CD4-positive, CD25-positive, alpha-beta regulatory T cell (primary cell): Measurements from ENCODE around the gene BEND7. TPM values are rescaled to one million over a fixed set of nuclear protein-coding genes. Genes with fewer than 3 reads are reported as not detected.
"Not testable (repeated sequence)": the region's sequence is repeated elsewhere in the genome, so short reads cannot be mapped to it uniquely, and the experiment has no call there.

Experiments
- ATAC-seq, 2 donors: fragments of 150-1000 bp; cut with Tn5 transposase; one replicate each; pipeline ENCODE4 v1.10.0; 2021; ENCODE audit warnings: low read depth in 2 of 2, moderate number of reproducible peaks in 2 of 2, moderate library complexity in 1 of 2
- DNase-seq, 3 donors: peaks; one replicate each; pipeline versions ENCODE4 v3.0.0 to v3.0.0-alpha.2; 2012 to 2022; ENCODE audit warnings: mixed read lengths in 1 of 3
- H3K27ac ChIP-seq: one replicate; pipeline ENCODE4 v1.7.0; 2013; ENCODE audit warnings: mild to moderate bottlenecking, low read length; ENCODE audit not compliant: insufficient read depth, poor library complexity, severe bottlenecking
- H3K27me3 ChIP-seq: one replicate; pipeline ENCODE4 v1.7.0; 2013; ENCODE audit warnings: low read length; ENCODE audit not compliant: control insufficient read depth, insufficient read depth
- H3K36me3 ChIP-seq: one replicate; pipeline ENCODE4 v1.7.0; 2013; ENCODE audit warnings: mild to moderate bottlenecking, low read length, moderate library complexity; ENCODE audit not compliant: control insufficient read depth, insufficient read depth
- H3K4me1 ChIP-seq: 2 replicates; pipeline ENCODE4 v1.7.0; 2013; ENCODE audit warnings: mild to moderate bottlenecking, low read length; ENCODE audit not compliant: insufficient read depth, control insufficient read depth, poor library complexity, severe bottlenecking
- H3K4me3 ChIP-seq: one replicate; pipeline ENCODE4 v1.7.0; 2013; ENCODE audit warnings: low read depth, mild to moderate bottlenecking, low read length, moderate library complexity
- H3K9me3 ChIP-seq, 2 experiments: 1 replicate in 1 of 2; 2 replicates in 1 of 2; pipeline ENCODE4 v1.7.0; 2013; ENCODE audit warnings: low read length in 2 of 2, mild to moderate bottlenecking in 1 of 2, moderate library complexity in 1 of 2; ENCODE audit not compliant: control insufficient read depth in 2 of 2
- H3K27ac Mint-ChIP-seq, 3 donors: one replicate each; pipeline ENCODE4 v1.8.0; 2020 to 2022; ENCODE audit warnings: mild to moderate bottlenecking in 3 of 3, mixed read lengths in 3 of 3, moderate library complexity in 2 of 3
- H3K27me3 Mint-ChIP-seq: one replicate; pipeline ENCODE4 v1.8.0; 2022; ENCODE audit warnings: mild to moderate bottlenecking, mixed read lengths
- H3K36me3 Mint-ChIP-seq: one replicate; pipeline ENCODE4 v1.8.0; 2020; ENCODE audit warnings: mixed read lengths
- H3K4me1 Mint-ChIP-seq, 4 donors: one replicate each; pipeline ENCODE4 v1.8.0; 2020 to 2022; ENCODE audit warnings: mixed read lengths in 4 of 4, mild to moderate bottlenecking in 1 of 4
- H3K4me3 Mint-ChIP-seq, 4 donors: one replicate each; pipeline ENCODE4 v1.8.0; 2020 to 2022; ENCODE audit warnings: mild to moderate bottlenecking in 4 of 4, mixed read lengths in 4 of 4, moderate library complexity in 3 of 4
- H3K9me3 Mint-ChIP-seq, 7 donors: one replicate each; pipeline ENCODE4 v1.8.0; 2020 to 2022; ENCODE audit warnings: mixed read lengths in 7 of 7, mild to moderate bottlenecking in 3 of 7, moderate library complexity in 2 of 7
- polyA plus RNA-seq, 4 donors: library from polyadenylated mRNA; unstranded; fragments of 300-500 nt; fragmentation: Illumina TruSeq; gene quantifications; one replicate each; pipeline ENCODE4 v1.2.3, GENCODE V29; 2021
- total RNA-seq: library from RNA; stranded (reverse); gene quantifications from one replicate; pipeline ENCODE4 v1.2.3, GENCODE V29; 2022

The BEND7 gene
- total and polyA plus RNA-seq, 5 donors from 2014 or later, result 0.35 TPM; not detected in 4

GRCh38 chr10:13559124-13559700 lies 30.4 kb upstream of the BEND7 start:
- Mint-ChIP-seq H3K4me1 (peaks cover 0 to 2% (median 0%) of the 10 kb centered on the region in 4 donors), H3K9me3 (peaks cover 0 to 4% (median 0%) of the 10 kb centered on the region in 7 donors), H3K27me3 (peaks cover 13% of the 10 kb centered on the region), H3K36me3 (no peaks in the 10 kb centered on the region), H3K4me3 (no peak overlapping the region), H3K27ac (no peak overlapping the region)
- ATAC-seq (no peak), DNase-seq (no peak)
- Histone ChIP-seq H3K4me3 (no peak overlapping the region), H3K27me3 (no peaks in the 10 kb centered on the region), H3K27ac (no peak overlapping the region), H3K36me3 (no peaks in the 10 kb centered on the region), H3K4me1 (no peaks in the 10 kb centered on the region), H3K9me3 (no peaks in the 10 kb centered on the region)

- ATAC-seq (no peak), DNase-seq (no peak)
- Histone ChIP-seq H3K27ac (no peak overlapping the region), H3K27me3 (no peaks in the 10 kb centered on the region), H3K36me3 (no peaks in the 10 kb centered on the region), H3K9me3 (peaks cover 0 to under 1% of the 10 kb centered on the region in 2 experiments), H3K4me3 (no peak overlapping the region), H3K4me1 (no peaks in the 10 kb centered on the region)
- H3K4me1 Mint-ChIP-seq, result peaks cover 0 to 2% (median 0%) of the 10 kb centered on the region in 4 donors
- H3K4me3 Mint-ChIP-seq, result no peak overlapping the region
- peaks cover 0 to 9% (median 0%) of the 10 kb centered on the region in 7 donors for H3K9me3 Mint-ChIP-seq
- H3K36me3 Mint-ChIP-seq, result no peaks in the 10 kb centered on the region
- H3K27ac Mint-ChIP-seq, result no peak overlapping the region
- H3K27me3 Mint-ChIP-seq, result peaks cover 30% of the 10 kb centered on the region
Observed at GRCh38 chr10:13555884-13556510, 27.2 kb upstream of the BEND7 start.

- ATAC-seq (no peak), DNase-seq (no peak)
- no peaks in the 10 kb centered on the region for H3K4me1 Mint-ChIP-seq
- H3K36me3 Mint-ChIP-seq, result no peaks in the 10 kb centered on the region
- no peak overlapping the region for H3K4me3 Mint-ChIP-seq
- H3K27me3 ChIP-seq, result peaks cover 1% of the 10 kb centered on the region
- H3K9me3 Mint-ChIP-seq, result peaks cover 0 to 21% (median 8%) of the 10 kb centered on the region in 7 donors
- H3K4me1 ChIP-seq, result no peaks in the 10 kb centered on the region
- H3K27me3 Mint-ChIP-seq, result peaks cover 35% of the 10 kb centered on the region
- no peak overlapping the region for H3K4me3 ChIP-seq
- peaks cover 11 to 14% of the 10 kb centered on the region in 2 experiments for H3K9me3 ChIP-seq
- H3K36me3 ChIP-seq, result no peaks in the 10 kb centered on the region
- no peak overlapping the region for H3K27ac ChIP-seq
- no peak overlapping the region for H3K27ac Mint-ChIP-seq
Observed at GRCh38 chr10:13550802-13551201, 22.0 kb upstream of the BEND7 start.

GRCh38 chr10:13542533-13542932 lies 13.7 kb upstream of the BEND7 start:
- Mint-ChIP-seq H3K4me1 (no peaks in the 10 kb centered on the region), H3K4me3 (no peak overlapping the region), H3K36me3 (no peaks in the 10 kb centered on the region), H3K27ac (no peak overlapping the region), H3K27me3 (peaks cover 37% of the 10 kb centered on the region), H3K9me3 (peaks cover 0 to 5% (median 0%) of the 10 kb centered on the region in 7 donors)
- ATAC-seq, result no peak
- Histone ChIP-seq H3K4me1 (no peaks in the 10 kb centered on the region), H3K4me3 (no peak overlapping the region), H3K36me3 (no peaks in the 10 kb centered on the region), H3K27me3 (peaks cover 4% of the 10 kb centered on the region), H3K9me3 (no peaks in the 10 kb centered on the region), H3K27ac (no peak overlapping the region)
- no peak for DNase-seq

GRCh38 chr10:13537985-13538384 lies 9.2 kb upstream of the BEND7 start:
- H3K4me3 ChIP-seq, ATAC-seq, H3K9me3 Mint-ChIP-seq, H3K4me1 Mint-ChIP-seq, H3K9me3 ChIP-seq, H3K27me3 ChIP-seq, H3K4me3 Mint-ChIP-seq, H3K27ac Mint-ChIP-seq, H3K4me1 ChIP-seq, H3K36me3 ChIP-seq, H3K27ac ChIP-seq, H3K36me3 Mint-ChIP-seq, DNase-seq: not testable (repeated sequence)
- H3K27me3 Mint-ChIP-seq, result peaks cover 32% of the 10 kb centered on the region

DNA sequence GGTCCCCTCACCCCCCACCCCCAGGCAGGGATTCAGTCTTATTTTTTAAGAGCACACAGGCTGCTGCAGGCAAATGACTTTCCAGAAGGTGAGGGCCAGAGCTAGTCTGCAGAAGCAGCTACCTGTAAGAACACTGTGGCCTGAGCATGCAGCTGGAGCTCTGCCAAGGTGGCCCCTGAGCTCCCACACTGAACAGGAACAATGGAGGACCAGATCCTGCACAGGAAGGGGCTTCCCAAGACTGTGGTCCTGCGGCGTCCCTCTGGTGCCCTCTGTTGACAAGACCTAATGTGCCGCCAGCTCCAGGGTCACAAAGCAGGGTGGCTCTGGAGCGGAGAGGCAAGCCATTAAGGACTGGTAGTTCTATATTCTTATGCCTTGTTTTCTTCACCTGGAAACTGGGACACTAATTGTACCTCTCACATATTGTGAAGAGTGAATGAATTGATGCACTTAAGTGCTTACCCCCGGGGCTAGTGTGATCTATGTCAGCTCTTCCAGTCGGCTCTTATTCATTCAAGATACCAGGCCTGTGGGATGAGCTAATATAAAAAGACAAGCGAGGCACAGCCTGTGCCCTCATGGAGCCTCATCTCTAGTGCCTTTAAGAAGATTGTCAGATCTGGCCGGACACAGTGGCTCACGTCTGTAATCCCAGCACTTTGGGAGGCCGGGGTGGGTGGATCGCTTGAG lies 8.0 kb upstream of the BEND7 start:
- H3K4me1 Mint-ChIP-seq, result no peaks in the 10 kb centered on the region
- H3K4me3 Mint-ChIP-seq, result no peak overlapping the region
- H3K36me3 Mint-ChIP-seq, result no peaks in the 10 kb centered on the region
- no peak overlapping the region for H3K27ac Mint-ChIP-seq
- no peaks in the 10 kb centered on the region for H3K9me3 ChIP-seq
- peaks cover 0 to 3% (median 0%) of the 10 kb centered on the region in 7 donors for H3K9me3 Mint-ChIP-seq
- H3K27me3 Mint-ChIP-seq, result peaks cover 32% of the 10 kb centered on the region
- no peaks in the 10 kb centered on the region for H3K36me3 ChIP-seq
- ATAC-seq, result no peak
- peak in 1 of 3 donors; percentile 29 for DNase-seq
- H3K27ac ChIP-seq, result no peak overlapping the region
- H3K27me3 ChIP-seq, result peaks cover 10% of the 10 kb centered on the region
- H3K4me1 ChIP-seq, result no peaks in the 10 kb centered on the region
- no peak overlapping the region for H3K4me3 ChIP-seq

GRCh38 chr10:13535346-13535745 lies 6.5 kb upstream of the BEND7 start:
- no peak overlapping the region for H3K27ac ChIP-seq
- Mint-ChIP-seq H3K27ac (no peak overlapping the region), H3K9me3 (peaks cover 0 to 3% (median 0%) of the 10 kb centered on the region in 7 donors), H3K4me3 (no peak overlapping the region), H3K27me3 (peaks cover 35% of the 10 kb centered on the region), H3K36me3 (no peaks in the 10 kb centered on the region), H3K4me1 (no peaks in the 10 kb centered on the region)
- no peaks in the 10 kb centered on the region for H3K4me1 ChIP-seq
- H3K9me3 ChIP-seq, result no peaks in the 10 kb centered on the region
- ATAC-seq (no peak), DNase-seq (no peak)
- H3K36me3 ChIP-seq, result no peaks in the 10 kb centered on the region
- H3K4me3 ChIP-seq, result no peak overlapping the region
- peaks cover 15% of the 10 kb centered on the region for H3K27me3 ChIP-seq
